Neural crest cell (in vitro differentiated cells): ENCODE results near the gene PKN2. TPM values are rescaled to one million over a fixed set of nuclear protein-coding genes. Genes with fewer than 3 reads are reported as not detected.

Experiments used
- DNase-seq: peaks from one replicate; pipeline ENCODE4 v3.0.0; 2021; ENCODE audit warnings: low read depth, mixed read lengths, low spot score
- H3K27ac Mint-ChIP-seq: one replicate; pipeline ENCODE4 v1.8.0; 2021; ENCODE audit warnings: mild to moderate bottlenecking, mixed read lengths; ENCODE audit not compliant: unreplicated experiment
- H3K27me3 Mint-ChIP-seq: 2 replicates; pipeline ENCODE4 v1.8.0; 2021; ENCODE audit warnings: low read depth, mild to moderate bottlenecking, mixed read lengths
- H3K36me3 Mint-ChIP-seq: 2 replicates; pipeline ENCODE4 v1.8.0; 2021; ENCODE audit warnings: low read depth, mild to moderate bottlenecking, mixed read lengths
- H3K4me1 Mint-ChIP-seq: 2 replicates; pipeline ENCODE4 v1.8.0; 2021; ENCODE audit warnings: mixed read lengths
- H3K4me3 Mint-ChIP-seq: one replicate; pipeline ENCODE4 v1.8.0; 2021; ENCODE audit warnings: mild to moderate bottlenecking, mixed read lengths
- H3K9me3 Mint-ChIP-seq: 2 replicates; pipeline ENCODE4 v1.8.0; 2021; ENCODE audit warnings: mixed read lengths
- CTCF ChIP-seq: fragments of 200-600 bp; sonication (generic); conservative IDR thresholded peaks from 2 replicates; pipeline ENCODE4 v1.5.0; 2021; ENCODE audit warnings: antibody characterized with exemption, mild to moderate bottlenecking
- total RNA-seq: library from RNA; stranded (reverse); gene quantifications from 2 replicates; pipeline ENCODE4 v1.2.1, GENCODE V29; 2021

The PKN2 gene
- total RNA-seq, 1 donor from 2014 or later = 45.8 TPM

- peaks cover 14% of the 10 kb centered on the region for H3K36me3 Mint-ChIP-seq
- DNase-seq = no peak
- TF ChIP-seq CTCF = no peak
- H3K4me3 Mint-ChIP-seq = no peak overlapping the region
- H3K27me3 Mint-ChIP-seq = no peaks in the 10 kb centered on the region
- H3K27ac Mint-ChIP-seq = no peak overlapping the region
- H3K4me1 Mint-ChIP-seq = no peaks in the 10 kb centered on the region
- H3K9me3 Mint-ChIP-seq = no peaks in the 10 kb centered on the region
These were observed 69.4 kb downstream of the PKN2 start for GRCh38 chr1:88753506-88753905.

- Mint-ChIP-seq H3K27me3 (no peaks in the 10 kb centered on the region), H3K36me3 (peaks cover 15% of the 10 kb centered on the region), H3K4me1 (no peaks in the 10 kb centered on the region), H3K9me3 (no peaks in the 10 kb centered on the region), H3K27ac (no peak overlapping the region), H3K4me3 (no peak overlapping the region)
- no peak for DNase-seq
- TF ChIP-seq CTCF = no peak
These were observed 79.8 kb downstream of the PKN2 start for GRCh38 chr1:88763649-88764406.

GRCh38 chr1:88768187-88768586, 84.1 kb downstream of the PKN2 start:
- peaks cover 4% of the 10 kb centered on the region for H3K9me3 Mint-ChIP-seq
- no peaks in the 10 kb centered on the region for H3K4me1 Mint-ChIP-seq
- H3K36me3 Mint-ChIP-seq = peaks cover 15% of the 10 kb centered on the region
- no peak overlapping the region for H3K27ac Mint-ChIP-seq
- no peak for TF ChIP-seq CTCF
- no peak overlapping the region for H3K4me3 Mint-ChIP-seq
- no peaks in the 10 kb centered on the region for H3K27me3 Mint-ChIP-seq
- DNase-seq = no peak

- Mint-ChIP-seq H3K27me3 (no peaks in the 10 kb centered on the region), H3K4me3 (no peak overlapping the region), H3K9me3 (peaks cover 4% of the 10 kb centered on the region), H3K36me3 (peaks cover 19% of the 10 kb centered on the region), H3K4me1 (no peaks in the 10 kb centered on the region), H3K27ac (peak overlapping the region; percentile 71)
- TF ChIP-seq CTCF = no peak
- no peak for DNase-seq
These were observed 84.7 kb downstream of the PKN2 start for GRCh38 chr1:88768816-88769215.

GRCh38 chr1:88773540-88774150, 89.6 kb downstream of the PKN2 start:
- no peak overlapping the region for H3K4me3 Mint-ChIP-seq
- H3K4me1 Mint-ChIP-seq = no peaks in the 10 kb centered on the region
- no peak for TF ChIP-seq CTCF
- no peak for DNase-seq
- H3K9me3 Mint-ChIP-seq = peaks cover 4% of the 10 kb centered on the region
- no peaks in the 10 kb centered on the region for H3K27me3 Mint-ChIP-seq
- H3K27ac Mint-ChIP-seq = no peak overlapping the region
- H3K36me3 Mint-ChIP-seq = peaks cover 50% of the 10 kb centered on the region
